ENCODE results near the gene GULP1.

- TF ChIP-seq CTCF (IDR thresholded peaks at IDR 0.05; ENCODE audit: insufficient read depth, low read depth, low read length), result no peak
- no peak for TF ChIP-seq EZH2 (IDR thresholded peaks at IDR 0.05; ENCODE audit: insufficient read depth, low read length)
These were observed 285.6 kb downstream of the GULP1 start for GRCh38 chr2:188577231-188577630.

All from astrocyte (in vitro differentiated cells and primary cell).